Measurements from ENCODE around the gene HADHB. TPM values are rescaled to one million over a fixed set of nuclear protein-coding genes. Genes with fewer than 3 reads are reported as not detected.

Gene HADHB
- total RNA-seq = 62.0 and 71.1 TPM in 2 replicates
- long read RNA-seq, transcript HADHB-201 (16 exons, 2,044 nt) = major isoform, 659 of 746 reads
- long read RNA-seq, transcript HADHB-208 (15 exons, 2,142 nt) = minor isoform, 11 of 746 reads
- long read RNA-seq, partial matches to known transcripts = 23 of 746 reads
- long read RNA-seq, other reads (novel, unspliced or antisense) = 49 of 746 reads

DNA sequence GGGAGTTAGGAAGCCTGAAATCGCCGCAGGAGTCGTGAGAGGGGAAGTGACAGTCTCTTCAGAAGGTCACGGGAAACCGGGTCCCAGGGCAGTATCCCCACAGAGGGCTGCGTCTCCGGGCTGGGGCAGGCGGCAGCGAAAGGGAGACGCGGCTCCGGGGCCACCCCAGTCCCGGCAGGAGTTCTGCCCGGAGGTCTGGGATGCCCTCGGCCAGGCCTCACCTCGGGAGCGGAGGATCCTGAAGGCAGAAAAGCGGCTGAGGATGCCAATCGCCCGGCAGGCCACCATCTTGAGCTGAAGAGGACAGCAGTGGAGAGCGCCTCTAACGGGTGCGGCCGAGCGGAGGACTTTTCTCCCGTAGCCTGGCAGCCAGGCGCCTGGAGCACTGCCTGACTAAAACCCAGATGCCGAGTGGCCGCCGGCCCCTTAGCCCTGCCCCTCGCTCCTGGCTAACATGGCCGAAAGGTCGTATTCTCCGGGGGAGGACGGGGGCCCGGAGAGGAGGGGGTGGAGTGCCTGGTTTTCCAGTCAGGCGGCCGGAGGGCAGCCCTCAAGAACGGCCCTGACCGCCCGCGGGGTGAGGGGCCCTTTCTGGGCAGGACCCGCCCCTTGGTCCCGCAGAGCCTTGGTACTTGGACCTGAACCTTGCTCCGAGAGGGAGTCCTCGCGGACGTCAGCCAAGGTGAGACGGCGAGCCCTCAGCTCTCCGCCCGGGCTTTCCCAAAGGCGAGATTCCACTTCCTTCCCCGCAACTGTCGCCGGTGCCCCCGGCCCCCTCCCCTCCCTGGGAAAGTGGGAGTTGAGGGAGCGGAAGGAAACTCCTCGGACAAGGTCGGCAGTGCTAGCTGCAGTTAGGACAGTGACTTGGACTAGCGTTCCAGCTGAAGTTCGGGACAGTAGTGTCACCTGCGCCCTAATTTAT lies at the start of gene HADHB, which contains the start of gene HADHA:
Gene HADHB, plus strand, starts transcription at position 631 of the 922 bp plus-strand sequence. CDS start 9,316 bp downstream, outside the sequence.
Gene HADHA, minus strand, starts transcription at position 324 of the 922 bp plus-strand sequence. Its CDS starts 36 bp downstream, at position 288.
- H3K27ac Mint-ChIP-seq = peak within 1 kb of the TSS; percentile 100
- DNase-seq (ENCODE audit: low spot score, unreplicated experiment) = peak; percentile 89
- H3K27me3 Mint-ChIP-seq = no peaks in the 10 kb centered on the region
- no peaks in the 10 kb centered on the region for H3K36me3 Mint-ChIP-seq (ENCODE audit: insufficient read depth)
- TF ChIP-seq, protein P1, sequence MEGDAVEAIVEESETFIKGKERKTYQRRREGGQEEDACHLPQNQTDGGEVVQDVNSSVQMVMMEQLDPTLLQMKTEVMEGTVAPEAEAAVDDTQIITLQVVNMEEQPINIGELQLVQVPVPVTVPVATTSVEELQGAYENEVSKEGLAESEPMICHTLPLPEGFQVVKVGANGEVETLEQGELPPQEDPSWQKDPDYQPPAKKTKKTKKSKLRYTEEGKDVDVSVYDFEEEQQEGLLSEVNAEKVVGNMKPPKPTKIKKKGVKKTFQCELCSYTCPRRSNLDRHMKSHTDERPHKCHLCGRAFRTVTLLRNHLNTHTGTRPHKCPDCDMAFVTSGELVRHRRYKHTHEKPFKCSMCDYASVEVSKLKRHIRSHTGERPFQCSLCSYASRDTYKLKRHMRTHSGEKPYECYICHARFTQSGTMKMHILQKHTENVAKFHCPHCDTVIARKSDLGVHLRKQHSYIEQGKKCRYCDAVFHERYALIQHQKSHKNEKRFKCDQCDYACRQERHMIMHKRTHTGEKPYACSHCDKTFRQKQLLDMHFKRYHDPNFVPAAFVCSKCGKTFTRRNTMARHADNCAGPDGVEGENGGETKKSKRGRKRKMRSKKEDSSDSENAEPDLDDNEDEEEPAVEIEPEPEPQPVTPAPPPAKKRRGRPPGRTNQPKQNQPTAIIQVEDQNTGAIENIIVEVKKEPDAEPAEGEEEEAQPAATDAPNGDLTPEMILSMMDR (IDR thresholded peaks at IDR 0.05; ENCODE audit: unreplicated experiment) = peak; percentile 30
- H3K4me1 Mint-ChIP-seq (ENCODE audit: low read depth) = peaks cover 25% of the 10 kb centered on the region
- no peaks in the 10 kb centered on the region for H3K9me3 Mint-ChIP-seq (ENCODE audit: low read depth)
- H3K4me3 Mint-ChIP-seq (ENCODE audit: low read depth) = peak within 1 kb of the TSS; percentile 99

DNA sequence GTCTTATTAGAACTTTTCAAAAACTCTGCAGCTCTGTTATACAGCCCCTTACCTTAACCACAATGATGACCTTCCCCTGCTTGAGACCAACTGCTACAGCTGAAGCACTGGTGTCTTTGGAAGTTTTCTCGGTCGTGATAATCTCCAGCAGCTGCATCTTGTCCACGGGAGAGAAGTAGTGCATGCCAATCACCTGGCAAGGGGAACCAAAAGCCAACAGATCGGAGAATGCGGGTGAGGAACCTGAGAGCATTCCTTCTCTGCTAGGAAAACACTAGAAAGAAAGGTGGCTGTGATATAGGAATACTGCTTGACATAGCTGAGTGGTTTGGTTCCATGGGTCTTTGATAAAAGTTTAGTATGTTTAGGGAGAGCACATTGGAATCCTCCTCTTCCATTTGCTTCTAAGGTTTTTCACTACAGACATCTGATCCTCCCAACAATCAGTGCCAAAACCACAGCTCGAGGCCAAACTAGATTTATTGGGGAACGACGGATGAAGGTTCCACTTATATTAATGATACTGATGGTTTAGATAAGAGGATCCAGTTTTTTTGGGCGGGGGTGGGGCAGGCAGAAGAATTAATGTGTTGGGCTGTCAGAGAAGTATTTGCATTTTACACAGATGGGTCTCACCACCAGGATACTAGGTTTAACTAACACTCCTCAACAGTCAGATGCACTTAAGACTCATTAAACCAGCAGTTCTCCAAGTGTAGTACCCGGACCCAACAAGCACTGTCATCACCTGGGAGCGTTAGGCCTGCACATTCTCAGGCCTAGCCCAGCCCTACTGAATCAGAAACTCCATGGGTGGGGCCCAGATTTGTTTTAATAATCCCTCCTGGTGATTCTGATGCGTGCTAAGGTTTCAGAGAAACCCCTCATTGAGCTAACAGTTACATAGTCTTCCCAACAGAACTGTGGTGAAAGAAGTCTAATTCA lies 49.4 kb upstream of the HADHB start:
- H3K27me3 Mint-ChIP-seq = no peaks in the 10 kb centered on the region
- no peak overlapping the region for H3K27ac Mint-ChIP-seq
- H3K4me1 Mint-ChIP-seq (ENCODE audit: low read depth) = peaks cover 11% of the 10 kb centered on the region
- H3K4me3 Mint-ChIP-seq (ENCODE audit: low read depth) = no peak overlapping the region
- no peak for DNase-seq (ENCODE audit: low spot score, unreplicated experiment)
- TF ChIP-seq, protein P1 (IDR thresholded peaks at IDR 0.05; ENCODE audit: unreplicated experiment) = no peak
- peaks cover 38% of the 10 kb centered on the region for H3K36me3 Mint-ChIP-seq (ENCODE audit: insufficient read depth)
- H3K9me3 Mint-ChIP-seq (ENCODE audit: low read depth) = no peaks in the 10 kb centered on the region

DNA sequence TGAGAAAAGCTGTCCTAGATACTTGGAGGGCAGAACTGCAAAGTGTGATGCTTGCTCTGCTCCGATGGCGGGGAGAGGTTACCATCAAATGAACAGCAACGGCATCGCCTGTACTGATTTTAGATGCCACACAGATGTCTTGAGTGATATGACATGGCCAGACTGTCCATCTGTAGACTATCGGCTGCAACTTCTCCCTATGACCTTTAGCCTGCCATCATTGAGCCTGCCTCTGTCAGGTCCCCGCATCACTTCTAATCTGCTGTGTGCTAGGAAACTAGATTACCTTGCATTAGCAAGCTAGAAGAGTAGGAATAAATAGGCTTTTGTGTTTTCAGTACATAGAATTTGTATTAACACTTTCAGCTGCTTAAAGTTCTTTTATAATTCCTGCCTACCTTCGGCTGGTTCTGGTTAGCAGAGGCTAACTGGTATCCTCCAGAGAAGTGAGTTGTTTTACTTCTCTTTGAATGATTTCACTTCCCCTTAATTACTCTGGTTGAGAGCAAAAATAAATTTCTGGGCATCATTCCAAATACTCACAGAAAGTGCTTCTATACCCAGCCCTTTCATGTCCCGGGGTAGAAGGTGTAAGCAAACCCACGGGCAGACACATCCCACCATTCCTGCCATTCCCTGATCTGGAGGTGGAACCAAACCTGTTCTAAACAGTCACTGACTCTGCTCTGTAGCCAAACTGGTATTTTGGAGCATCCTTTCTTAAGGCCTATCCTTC lies 47.9 kb upstream of the HADHB start:
- peaks cover 42% of the 10 kb centered on the region for H3K36me3 Mint-ChIP-seq (ENCODE audit: insufficient read depth)
- H3K9me3 Mint-ChIP-seq (ENCODE audit: low read depth) = no peaks in the 10 kb centered on the region
- no peak for DNase-seq (ENCODE audit: low spot score, unreplicated experiment)
- H3K4me3 Mint-ChIP-seq (ENCODE audit: low read depth) = no peak overlapping the region
- peaks cover 11% of the 10 kb centered on the region for H3K4me1 Mint-ChIP-seq (ENCODE audit: low read depth)
- no peaks in the 10 kb centered on the region for H3K27me3 Mint-ChIP-seq
- TF ChIP-seq, protein P1 (IDR thresholded peaks at IDR 0.05; ENCODE audit: unreplicated experiment) = no peak
- no peak overlapping the region for H3K27ac Mint-ChIP-seq

DNA sequence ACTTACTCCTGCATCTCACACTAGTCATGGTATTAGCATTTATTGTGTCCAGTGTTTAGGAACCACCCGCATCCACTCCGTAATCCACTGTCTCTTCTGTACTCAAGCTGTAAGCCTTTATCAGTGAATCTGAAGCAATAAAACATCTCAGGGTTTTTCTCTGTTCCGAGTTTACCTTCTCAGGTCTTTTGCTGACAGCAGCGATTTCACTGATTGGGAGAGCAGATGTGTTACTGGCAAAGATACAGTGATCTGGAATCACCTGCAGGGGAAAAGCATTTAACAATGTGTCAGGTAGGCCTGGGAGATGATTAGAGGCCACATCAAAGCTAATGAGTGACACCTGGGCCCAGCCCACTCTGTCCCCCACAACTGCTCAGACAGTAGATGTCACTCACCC lies 47.2 kb upstream of the HADHB start:
- no peak for DNase-seq (ENCODE audit: low spot score, unreplicated experiment)
- no peak overlapping the region for H3K4me3 Mint-ChIP-seq (ENCODE audit: low read depth)
- TF ChIP-seq, protein P1 (IDR thresholded peaks at IDR 0.05; ENCODE audit: unreplicated experiment) = no peak
- no peaks in the 10 kb centered on the region for H3K9me3 Mint-ChIP-seq (ENCODE audit: low read depth)
- peaks cover 11% of the 10 kb centered on the region for H3K4me1 Mint-ChIP-seq (ENCODE audit: low read depth)
- no peaks in the 10 kb centered on the region for H3K27me3 Mint-ChIP-seq
- peaks cover 45% of the 10 kb centered on the region for H3K36me3 Mint-ChIP-seq (ENCODE audit: insufficient read depth)
- no peak overlapping the region for H3K27ac Mint-ChIP-seq

Measured in progenitor cell of endocrine pancreas (in vitro differentiated cells).